Calu3 (cell line): ENCODE measurements around the gene TRMT112. TPM values are rescaled to one million over a fixed set of nuclear protein-coding genes. Genes with fewer than 3 reads are reported as not detected.

Experiments used
- BruUV-seq: library from RNA; stranded (reverse); fragments of 400-500 nt; replicated peaks from 2 replicates; lab custom pipeline; 2021; lab: Mats Ljungman, UMichigan
- CTCF ChIA-PET: fragments of 300-600 bp; sonication (Branson Sonifier 250); formaldehyde crosslinking; loops from one replicate; lab custom pipeline; 2022; ENCODE audit warnings: antibody characterized with exemption; lab: Charles Lee
- DNase-seq: peaks from one replicate; pipeline ENCODE4 v3.0.0; 2022
- H3K27ac Mint-ChIP-seq: one replicate; pipeline ENCODE4 v1.8.0; 2022; ENCODE audit warnings: mixed read lengths; ENCODE audit not compliant: unreplicated experiment
- H3K27me3 Mint-ChIP-seq: one replicate; pipeline ENCODE4 v1.8.0; 2022; ENCODE audit warnings: mixed read lengths; ENCODE audit not compliant: unreplicated experiment
- H3K36me3 Mint-ChIP-seq: one replicate; pipeline ENCODE4 v1.8.0; 2022; ENCODE audit warnings: mild to moderate bottlenecking, moderate library complexity, mixed read lengths; ENCODE audit not compliant: insufficient read depth, unreplicated experiment
- H3K4me1 Mint-ChIP-seq: one replicate; pipeline ENCODE4 v1.8.0; 2022; ENCODE audit warnings: mild to moderate bottlenecking, low read depth, mixed read lengths; ENCODE audit not compliant: unreplicated experiment
- H3K4me3 Mint-ChIP-seq: one replicate; pipeline ENCODE4 v1.8.0; 2022; ENCODE audit warnings: mild to moderate bottlenecking, low read depth, moderate library complexity, mixed read lengths; ENCODE audit not compliant: unreplicated experiment
- H3K9me3 Mint-ChIP-seq: one replicate; pipeline ENCODE4 v1.8.0; 2022; ENCODE audit warnings: low read depth, mixed read lengths; ENCODE audit not compliant: unreplicated experiment
- CTCF ChIP-seq: fragments of 200-600 bp; IDR thresholded peaks from one replicate; pipeline ENCODE4 v1.8.0; 2022; ENCODE audit warnings: antibody characterized with exemption; ENCODE audit not compliant: unreplicated experiment
- intact Hi-C: fragments of 100-400 bp; cut with micrococcal nuclease; formaldehyde crosslinking; loops from one replicate; pipeline ENCODE4 v1.10.0; 2022; ENCODE audit not compliant: unreplicated experiment
- total RNA-seq: library from RNA; stranded (reverse); gene quantifications from 2 replicates; pipeline ENCODE4 v1.2.3, GENCODE V29; 2022

Gene TRMT112
- total RNA-seq, 1 experiment from 2014 or later: 197 TPM

- Mint-ChIP-seq H3K9me3 (no peaks in the 10 kb centered on the region), H3K27me3 (peaks cover 16% of the 10 kb centered on the region), H3K36me3 (peaks cover 44% of the 10 kb centered on the region), H3K4me3 (peak overlapping the region; percentile 100), H3K27ac (peak overlapping the region; percentile 50), H3K4me1 (peaks cover 31% of the 10 kb centered on the region)
- TF ChIP-seq CTCF: peak; percentile 58
- DNase-seq: peak; percentile 96
- BruUV-seq: no TSS peak
- intact Hi-C loops: loop anchor here (2.0 to 10.0 kb wide), 2 partner anchors 34 to 60 kb away; partner anchors contain the start of genes FKBP2 and PPP1R14B
- CTCF ChIA-PET: interaction anchor here (0.7 to 3.7 kb wide), 11 partner anchors 13 to 348 kb away, joined by 3 to 25 read pairs (median 4); partner anchors contain the start of genes BAD, GPR137, PRDX5 and TRMT112
These were observed 12.9 kb downstream of the TRMT112 start for GRCh38 chr11:64304316-64305072.

GRCh38 chr11:64304032-64304315, 13.4 kb downstream of the TRMT112 start:
- no peak for TF ChIP-seq CTCF
- no peak for DNase-seq
- CTCF ChIA-PET: interaction anchor here (0.7 to 3.7 kb wide), 9 partner anchors 13 to 99 kb away, joined by 3 to 25 read pairs (median 4); partner anchors contain the start of genes PRDX5 and TRMT112
- Mint-ChIP-seq H3K4me1 (peaks cover 34% of the 10 kb centered on the region), H3K27ac (peak overlapping the region; percentile 50), H3K9me3 (no peaks in the 10 kb centered on the region), H3K36me3 (peaks cover 39% of the 10 kb centered on the region), H3K27me3 (peaks cover 21% of the 10 kb centered on the region), H3K4me3 (peak overlapping the region; percentile 100)
- no TSS peak for BruUV-seq
- intact Hi-C loops: loop anchor here (2.0 to 10.0 kb wide), 2 partner anchors 33 to 59 kb away; partner anchors contain the start of genes FKBP2 and PPP1R14B

GRCh38 chr11:64303109-64304031, 14.0 kb downstream of the TRMT112 start:
- Mint-ChIP-seq H3K9me3 (no peaks in the 10 kb centered on the region), H3K36me3 (peaks cover 36% of the 10 kb centered on the region), H3K27ac (no peak overlapping the region), H3K4me3 (peak overlapping the region; percentile 100), H3K27me3 (peaks cover 26% of the 10 kb centered on the region), H3K4me1 (peaks cover 34% of the 10 kb centered on the region)
- DNase-seq: no peak
- CTCF ChIA-PET: interaction anchor here (0.7 to 3.7 kb wide), 7 partner anchors 32 to 98 kb away, joined by 3 to 25 read pairs (median 7); partner anchors contain the start of genes NUDT22 and TRPT1
- intact Hi-C loops: loop anchor here (2.0 to 10.0 kb wide), 2 partner anchors 33 to 59 kb away; partner anchors contain the start of genes FKBP2 and PPP1R14B
- TF ChIP-seq CTCF: no peak
- BruUV-seq: no TSS peak
